D721Med (cell line): Measurements from ENCODE around the gene EVA1A.

ENCODE experiments used
- DNase-seq: peaks from one replicate; pipeline ENCODE4 v3.0.0; 2011; ENCODE audit warnings: low spot score; ENCODE audit not compliant: insufficient read length
- FAIRE-seq: peaks from 2 replicates; lab custom pipeline; 2011; peaks lifted over from hg19 to GRCh38; lab: Jason Lieb, UNC
- TF ChIP-seq, protein P1 (sequence below): IDR thresholded peaks from 2 replicates; pipeline ENCODE4 v1.5.1; 2012; ENCODE audit warnings: mild to moderate bottlenecking, control low read depth; ENCODE audit not compliant: insufficient read depth; ENCODE audit errors: missing control alignments

Gene EVA1A

DNA sequence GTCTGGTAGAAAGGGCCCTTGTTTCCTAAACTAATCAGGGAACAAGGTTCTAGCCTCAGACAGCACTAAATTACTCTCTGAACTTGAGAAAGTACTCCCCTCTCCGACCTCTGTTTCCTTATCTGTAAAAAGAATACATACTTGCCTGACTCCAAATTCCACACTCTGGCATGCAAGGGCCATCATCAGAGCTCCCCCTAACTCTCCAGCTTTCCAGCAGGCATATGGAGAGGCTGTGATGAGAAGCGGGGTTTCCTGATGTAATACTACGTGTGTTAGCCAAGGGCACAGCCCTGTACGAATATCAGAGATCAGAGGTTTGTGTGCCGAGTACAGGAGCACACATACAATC is 1.8 kb upstream of the EVA1A start:
- FAIRE-seq, result no peak
- TF ChIP-seq, protein P1, sequence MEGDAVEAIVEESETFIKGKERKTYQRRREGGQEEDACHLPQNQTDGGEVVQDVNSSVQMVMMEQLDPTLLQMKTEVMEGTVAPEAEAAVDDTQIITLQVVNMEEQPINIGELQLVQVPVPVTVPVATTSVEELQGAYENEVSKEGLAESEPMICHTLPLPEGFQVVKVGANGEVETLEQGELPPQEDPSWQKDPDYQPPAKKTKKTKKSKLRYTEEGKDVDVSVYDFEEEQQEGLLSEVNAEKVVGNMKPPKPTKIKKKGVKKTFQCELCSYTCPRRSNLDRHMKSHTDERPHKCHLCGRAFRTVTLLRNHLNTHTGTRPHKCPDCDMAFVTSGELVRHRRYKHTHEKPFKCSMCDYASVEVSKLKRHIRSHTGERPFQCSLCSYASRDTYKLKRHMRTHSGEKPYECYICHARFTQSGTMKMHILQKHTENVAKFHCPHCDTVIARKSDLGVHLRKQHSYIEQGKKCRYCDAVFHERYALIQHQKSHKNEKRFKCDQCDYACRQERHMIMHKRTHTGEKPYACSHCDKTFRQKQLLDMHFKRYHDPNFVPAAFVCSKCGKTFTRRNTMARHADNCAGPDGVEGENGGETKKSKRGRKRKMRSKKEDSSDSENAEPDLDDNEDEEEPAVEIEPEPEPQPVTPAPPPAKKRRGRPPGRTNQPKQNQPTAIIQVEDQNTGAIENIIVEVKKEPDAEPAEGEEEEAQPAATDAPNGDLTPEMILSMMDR, result no peak
- DNase-seq, result no peak

DNA sequence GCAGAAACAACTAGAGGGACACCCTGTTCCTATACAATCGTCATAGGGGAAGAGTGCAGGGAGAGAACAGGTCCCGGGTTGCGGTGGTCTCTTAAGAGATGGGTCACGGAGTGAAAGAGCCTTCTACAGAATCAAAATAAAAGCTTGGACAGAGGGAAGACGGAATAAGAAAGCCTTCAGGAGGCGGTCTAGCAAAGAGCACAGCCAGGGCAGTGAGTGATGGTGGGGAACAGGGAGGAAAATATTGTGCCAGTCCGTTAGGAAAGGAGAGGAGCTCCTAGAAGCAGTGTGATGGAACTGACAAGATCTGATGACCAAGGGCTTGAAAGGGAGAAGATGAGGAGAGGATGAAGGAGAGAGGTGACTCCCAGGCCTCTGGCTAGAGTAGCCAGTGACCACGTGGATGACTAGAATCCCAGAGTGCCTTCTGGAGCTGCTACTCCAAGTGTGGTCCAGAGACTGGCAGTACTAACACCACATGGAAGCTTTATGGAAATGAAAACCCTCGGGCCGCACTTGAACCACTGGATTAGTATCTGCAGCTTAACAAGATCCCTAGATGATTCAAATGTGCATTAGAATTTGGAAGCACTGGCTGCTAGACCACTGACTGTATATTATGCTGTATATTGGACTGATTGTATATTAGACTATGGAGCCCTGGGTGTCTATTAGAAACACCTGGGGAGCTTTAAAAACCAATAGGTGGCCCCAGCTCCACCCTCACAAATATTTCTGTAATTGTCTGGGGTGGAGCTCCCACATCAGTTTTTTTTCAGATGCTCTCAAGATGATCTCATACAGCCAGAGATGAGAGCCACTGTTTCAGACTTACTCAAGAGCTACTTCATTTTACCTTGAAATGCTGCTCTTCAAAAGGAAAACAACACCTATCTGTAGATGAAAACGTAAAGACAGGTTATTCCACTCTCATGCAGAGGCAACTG is 1.1 kb upstream of the EVA1A start:
- TF ChIP-seq, protein P1, result no peak

DNA sequence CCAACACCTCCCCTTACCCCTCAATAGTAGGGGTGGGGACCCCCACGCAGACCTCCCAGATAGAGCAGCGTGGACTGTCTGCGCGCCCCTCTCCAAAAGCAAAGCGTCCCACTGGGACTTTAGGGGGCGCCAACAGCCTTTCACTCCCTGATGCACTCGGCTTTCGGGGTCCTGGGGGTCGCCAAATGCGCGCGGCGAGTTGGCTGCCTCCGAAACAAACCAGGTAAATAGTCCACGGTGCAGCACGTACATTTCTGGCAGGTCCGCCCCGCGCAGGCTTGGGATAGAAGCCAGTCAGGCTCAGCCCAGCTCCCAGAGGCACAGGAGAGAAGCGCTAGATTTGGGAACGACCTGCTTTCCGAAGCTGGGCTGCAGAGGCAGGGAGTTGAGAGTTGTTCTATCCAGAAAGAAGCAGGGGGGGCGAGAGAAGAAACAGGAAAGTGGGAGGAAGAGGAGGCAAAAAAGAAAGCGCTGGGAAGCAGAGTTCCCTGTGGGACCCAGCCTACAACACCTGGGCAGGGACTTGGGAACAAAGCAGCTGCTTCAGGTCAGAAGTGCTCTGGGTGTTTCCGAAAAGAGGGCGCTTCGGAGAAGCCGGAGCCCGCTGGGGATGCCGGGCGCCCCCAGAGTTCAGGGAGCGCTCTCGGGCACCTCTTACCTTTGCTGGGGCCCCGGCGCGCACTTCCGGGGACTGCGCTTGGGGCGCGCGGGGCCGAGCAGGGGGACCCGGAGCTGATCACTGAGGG is 544 bp downstream of the EVA1A start:
- no peak for DNase-seq
- TF ChIP-seq, protein P1, result no peak
- FAIRE-seq, result no peak

More for the DNA sequence above, 1.1 kb upstream of the EVA1A start:
- FAIRE-seq (no peak), DNase-seq (no peak)

DNA sequence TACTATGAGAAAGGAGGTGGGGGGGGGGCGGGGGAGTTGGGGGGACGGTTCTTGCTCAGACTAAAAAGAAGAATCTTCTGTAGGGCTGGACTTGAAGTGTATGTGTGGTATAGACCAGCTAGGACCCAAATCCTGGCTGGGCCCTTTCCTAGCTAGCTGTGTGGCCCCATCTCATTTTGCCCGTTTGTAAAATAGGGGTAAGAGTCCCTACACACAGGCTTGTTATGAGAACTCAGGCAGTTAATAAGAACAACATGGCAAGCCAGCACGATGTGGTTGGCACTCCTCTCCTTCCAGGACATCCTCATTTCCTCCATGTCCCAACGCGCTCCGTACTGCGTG is 1.1 kb downstream of the EVA1A start:
- TF ChIP-seq, protein P1, result no peak
- no peak for FAIRE-seq
- no peak for DNase-seq

DNA sequence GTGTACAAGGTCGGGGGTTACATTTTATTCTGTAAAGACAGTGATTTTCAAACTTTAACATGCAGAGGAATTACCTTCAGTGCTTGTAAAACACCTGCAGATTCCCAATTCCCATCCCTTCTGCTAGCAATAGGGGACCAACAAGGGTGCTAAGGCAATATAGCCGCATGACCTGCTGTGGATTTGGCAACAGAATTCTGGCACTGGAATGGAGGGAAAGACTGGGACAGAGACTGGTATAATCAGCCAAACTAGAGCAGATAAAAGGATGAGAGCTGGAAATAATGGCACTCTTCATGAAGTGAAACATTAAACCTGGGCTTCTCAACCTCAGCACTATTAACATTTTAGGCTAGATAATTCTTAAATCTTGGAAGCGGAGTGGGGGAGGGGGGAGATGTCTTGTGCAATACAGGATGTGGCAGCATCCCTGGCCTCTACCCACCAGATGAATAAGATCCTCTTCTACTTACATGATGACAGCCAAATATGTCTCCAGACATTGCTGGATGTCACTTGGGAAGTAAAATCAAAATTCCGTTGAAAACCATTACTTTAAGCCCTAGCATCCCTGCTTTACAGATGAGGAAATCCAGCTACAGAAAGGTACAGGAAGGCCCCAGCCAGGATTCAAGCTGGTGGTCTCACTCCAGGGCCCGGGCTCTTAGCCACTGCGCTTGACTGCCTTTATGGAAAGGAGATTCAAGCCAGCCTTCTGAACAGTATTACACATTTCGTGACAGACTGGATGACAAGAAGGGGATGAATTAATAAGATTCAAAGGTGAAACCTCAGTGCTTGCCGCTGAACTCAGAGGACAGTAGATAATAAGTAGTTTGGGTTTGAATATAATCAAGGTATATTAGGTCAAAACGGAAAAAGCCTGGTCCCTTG is 1.7 kb downstream of the EVA1A start:
- DNase-seq, result no peak
- TF ChIP-seq, protein P1, result no peak
- FAIRE-seq, result no peak

DNA sequence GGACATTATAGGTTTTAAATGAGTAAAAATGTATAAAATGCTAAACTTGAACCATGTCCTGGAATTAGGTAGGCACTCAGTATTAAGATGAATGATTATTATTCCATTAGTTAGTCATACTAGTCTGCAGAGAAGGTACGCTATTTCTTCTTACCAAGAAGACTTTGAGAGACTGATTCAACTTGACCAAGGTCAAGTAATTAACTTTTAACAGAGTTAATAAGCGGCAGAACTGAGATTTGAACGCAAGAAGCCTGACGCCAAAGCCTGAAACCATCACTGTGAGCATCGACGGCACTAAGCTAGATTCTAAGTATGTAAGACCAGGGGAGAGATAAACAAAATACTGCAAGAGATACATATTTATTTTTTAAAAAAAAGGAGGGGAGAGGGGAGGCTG is 2.6 kb downstream of the EVA1A start:
- no peak for DNase-seq
- no peak for FAIRE-seq
- TF ChIP-seq, protein P1, result no peak
